SKM-1 treated with dmso at 0.1 percent for 144 hours (cell line): ENCODE data around the gene SLC46A2.

Experiments used
- DNase-seq: peaks from one replicate; lab custom pipeline; 2025; ENCODE audit not compliant: unreplicated experiment; lab: John Stamatoyannopoulos, UW

SLC46A2 gene

GRCh38 chr9:112861155-112861554 lies 29.5 kb downstream of the SLC46A2 start:
- DNase-seq: peak; percentile 8

DNA sequence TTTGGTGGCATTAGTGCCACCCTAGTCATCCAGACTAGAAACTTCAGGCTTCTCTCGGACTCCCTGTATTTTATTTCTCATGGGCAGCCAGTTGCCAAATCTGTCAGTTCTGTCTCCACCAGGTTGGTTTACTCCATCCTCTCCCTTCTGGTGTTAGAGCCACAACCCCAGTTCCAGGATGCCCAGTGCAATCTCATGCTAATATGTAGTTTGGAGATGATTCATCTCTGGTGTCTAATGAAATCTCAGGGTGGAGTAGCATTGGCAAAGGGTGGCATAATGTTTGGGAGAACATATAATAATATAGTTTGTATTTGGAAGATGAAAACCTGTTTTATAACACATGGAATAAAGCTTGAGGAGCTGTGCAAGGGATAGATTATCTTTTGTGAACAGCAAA lies 30.2 kb downstream of the SLC46A2 start:
- DNase-seq: no peak

DNA sequence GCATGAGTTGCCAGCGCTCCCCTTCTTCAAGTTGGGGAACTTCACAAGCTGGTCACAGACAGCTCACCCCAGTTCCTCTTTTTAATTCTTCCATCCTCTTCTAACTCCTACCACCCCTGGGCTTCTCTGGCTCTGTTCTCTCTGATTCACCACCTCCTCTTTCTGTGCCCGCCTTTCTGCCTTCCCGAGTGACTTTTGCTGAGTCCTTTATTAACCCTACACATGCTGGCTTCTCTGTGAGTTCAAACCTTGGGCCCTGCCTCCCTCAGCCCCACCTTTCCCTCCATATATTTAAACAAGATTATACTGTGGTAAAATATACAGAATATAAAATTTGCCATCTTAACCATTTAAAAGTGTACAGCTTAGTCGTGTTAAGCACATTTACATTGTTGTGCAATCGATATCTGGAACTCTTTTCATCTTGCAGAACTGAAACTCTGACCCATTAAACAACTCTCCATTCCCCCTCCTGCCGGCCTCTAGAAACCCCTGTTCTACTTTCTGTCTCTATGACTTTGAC lies 32.0 kb downstream of the SLC46A2 start:
- DNase-seq: peak; percentile 88

- no peak for DNase-seq
Observed at GRCh38 chr9:112858005-112858404, 32.7 kb downstream of the SLC46A2 start.

GRCh38 chr9:112856843-112857242 lies 33.8 kb downstream of the SLC46A2 start:
- DNase-seq: no peak

- DNase-seq: no peak
Observed at GRCh38 chr9:112856200-112856599, 34.5 kb downstream of the SLC46A2 start.

- no peak for DNase-seq
Observed at GRCh38 chr9:112854657-112855056, 36.0 kb downstream of the SLC46A2 start.

- DNase-seq: no peak
Observed at GRCh38 chr9:112853882-112854585, 36.6 kb downstream of the SLC46A2 start.

GRCh38 chr9:112852741-112853504 lies 37.8 kb downstream of the SLC46A2 start:
- DNase-seq: no peak

GRCh38 chr9:112850840-112851239 lies 39.8 kb downstream of the SLC46A2 start:
- no peak for DNase-seq

- DNase-seq: peak; percentile 8
Observed at GRCh38 chr9:112849363-112849922, 41.2 kb downstream of the SLC46A2 start.

GRCh38 chr9:112848316-112849151 lies 42.1 kb downstream of the SLC46A2 start:
- DNase-seq: no peak

DNA sequence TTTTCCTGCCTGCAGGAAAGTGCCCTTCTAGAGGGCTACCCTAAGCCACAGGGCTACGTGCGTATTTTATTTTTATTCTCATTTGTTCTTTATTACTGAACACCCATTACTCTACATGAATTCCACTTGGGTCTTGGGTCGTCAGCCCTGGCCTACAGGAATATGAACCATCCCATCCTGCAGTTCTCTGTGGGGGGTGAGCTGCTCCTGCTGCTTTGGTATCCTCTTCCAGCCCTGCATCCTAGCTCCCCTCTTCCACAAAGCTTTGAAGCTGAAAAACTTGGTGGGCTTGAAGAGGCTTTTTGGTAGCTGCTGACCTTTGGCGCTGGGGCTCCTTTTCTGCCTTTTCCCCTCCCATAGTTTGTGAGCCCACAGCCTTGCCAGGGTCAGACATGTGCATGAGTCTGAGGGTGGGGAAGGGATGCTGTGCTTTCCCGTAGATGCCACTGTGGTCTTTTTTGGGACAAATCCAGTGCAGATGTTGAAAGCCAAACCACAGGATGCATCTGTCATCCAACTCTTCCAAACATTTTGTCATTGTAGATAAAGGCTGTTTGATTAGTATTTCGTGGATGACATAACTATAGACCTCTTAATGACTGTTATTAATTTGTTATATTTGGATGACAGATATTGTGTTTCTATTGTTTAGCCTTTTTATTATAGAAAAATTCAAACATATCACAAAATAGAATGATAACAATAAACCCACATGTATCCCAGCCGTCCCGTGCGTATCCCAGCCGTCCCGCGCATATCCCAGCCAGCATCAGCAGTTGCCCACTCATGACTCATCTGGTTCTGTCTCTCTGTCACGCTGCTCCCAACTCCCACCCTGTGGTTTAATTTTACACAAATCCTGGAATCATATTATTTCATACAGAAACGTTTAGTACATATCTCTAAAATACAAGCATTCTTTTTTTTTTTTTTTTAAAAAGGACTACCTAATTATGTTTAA lies 43.9 kb downstream of the SLC46A2 start:
- no peak for DNase-seq

GRCh38 chr9:112844771-112845542 lies 45.7 kb downstream of the SLC46A2 start:
- DNase-seq: peak; percentile 45

GRCh38 chr9:112842555-112842954 lies 48.1 kb downstream of the SLC46A2 start:
- DNase-seq: no peak

- DNase-seq: no peak
Observed at GRCh38 chr9:112841261-112841660, 49.4 kb downstream of the SLC46A2 start.

DNA sequence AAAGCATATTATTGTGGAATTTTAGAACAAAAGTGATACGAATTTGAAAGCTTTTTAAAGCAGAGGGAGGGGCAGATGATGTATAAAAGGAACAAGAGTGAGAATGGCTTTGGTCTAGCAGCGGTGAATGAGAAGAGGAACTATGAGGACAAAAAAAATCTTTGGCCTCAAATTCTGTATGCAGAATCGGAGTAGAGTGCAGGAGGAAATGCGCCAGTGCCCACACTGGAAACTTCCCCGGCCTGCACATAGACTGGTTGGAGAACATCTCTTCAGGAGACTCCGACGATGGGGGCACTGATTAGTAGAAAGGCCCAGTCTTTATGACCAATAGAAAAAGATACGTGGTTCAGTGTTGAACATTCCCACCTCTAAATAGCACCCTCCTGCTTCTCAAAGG lies 51.3 kb downstream of the SLC46A2 start:
- no peak for DNase-seq

GRCh38 chr9:112838342-112838741 lies 52.3 kb downstream of the SLC46A2 start:
- no peak for DNase-seq

DNA sequence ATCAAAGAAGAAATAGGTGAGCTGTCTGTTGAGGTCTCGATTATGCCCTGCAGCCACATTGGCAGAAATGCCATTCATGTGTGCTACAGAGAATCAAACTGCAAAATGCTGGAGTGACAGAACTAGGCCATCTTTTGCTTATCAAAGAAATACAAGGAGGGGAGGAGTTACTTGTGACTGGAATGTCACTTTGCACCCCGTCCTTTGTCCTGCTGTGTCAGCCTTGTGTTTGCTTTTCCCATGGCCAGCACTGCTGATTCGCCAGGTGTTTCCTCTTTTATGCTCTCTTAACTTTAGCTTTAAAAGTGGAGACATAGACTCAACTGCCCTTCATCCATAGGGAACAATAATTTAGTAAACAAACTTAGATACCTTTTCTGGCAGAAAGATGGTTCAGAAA lies 54.3 kb downstream of the SLC46A2 start:
- DNase-seq: no peak
